ENCODE results near the gene RAB7B.

DNA sequence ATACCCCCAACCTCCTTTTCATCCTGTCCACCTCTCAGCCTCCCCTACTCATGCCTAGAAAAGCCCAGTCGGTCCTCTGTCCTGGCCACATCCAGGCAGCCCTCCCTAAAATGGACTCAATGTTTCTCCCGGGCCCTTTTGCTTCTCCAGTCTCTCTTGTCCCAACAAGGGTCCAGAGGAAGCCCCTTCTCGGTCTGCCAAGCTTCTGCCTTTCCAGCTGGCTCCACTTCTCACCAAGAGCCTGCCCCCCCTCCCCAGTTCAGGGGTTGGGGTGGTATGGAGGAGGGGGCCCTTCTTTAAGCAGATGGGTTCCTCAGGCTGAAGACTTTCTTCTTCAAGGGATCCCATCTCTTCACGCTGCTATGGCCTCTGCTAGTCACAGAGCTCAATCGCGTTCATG, 23.9 kb downstream of the RAB7B start:
- no peak for TF ChIP-seq HMG20A (CRISPR knock-in tag; IDR thresholded peaks at IDR 0.05; ENCODE audit: borderline replicate concordance)
- no peak for TF ChIP-seq ZFX (CRISPR knock-in tag; IDR thresholded peaks at IDR 0.05; ENCODE audit: low read depth)
- TF ChIP-seq, protein P1, sequence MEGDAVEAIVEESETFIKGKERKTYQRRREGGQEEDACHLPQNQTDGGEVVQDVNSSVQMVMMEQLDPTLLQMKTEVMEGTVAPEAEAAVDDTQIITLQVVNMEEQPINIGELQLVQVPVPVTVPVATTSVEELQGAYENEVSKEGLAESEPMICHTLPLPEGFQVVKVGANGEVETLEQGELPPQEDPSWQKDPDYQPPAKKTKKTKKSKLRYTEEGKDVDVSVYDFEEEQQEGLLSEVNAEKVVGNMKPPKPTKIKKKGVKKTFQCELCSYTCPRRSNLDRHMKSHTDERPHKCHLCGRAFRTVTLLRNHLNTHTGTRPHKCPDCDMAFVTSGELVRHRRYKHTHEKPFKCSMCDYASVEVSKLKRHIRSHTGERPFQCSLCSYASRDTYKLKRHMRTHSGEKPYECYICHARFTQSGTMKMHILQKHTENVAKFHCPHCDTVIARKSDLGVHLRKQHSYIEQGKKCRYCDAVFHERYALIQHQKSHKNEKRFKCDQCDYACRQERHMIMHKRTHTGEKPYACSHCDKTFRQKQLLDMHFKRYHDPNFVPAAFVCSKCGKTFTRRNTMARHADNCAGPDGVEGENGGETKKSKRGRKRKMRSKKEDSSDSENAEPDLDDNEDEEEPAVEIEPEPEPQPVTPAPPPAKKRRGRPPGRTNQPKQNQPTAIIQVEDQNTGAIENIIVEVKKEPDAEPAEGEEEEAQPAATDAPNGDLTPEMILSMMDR (CRISPR knock-in tag; IDR thresholded peaks at IDR 0.05): no peak
- no peak for TF ChIP-seq THAP11 (CRISPR knock-in tag; IDR thresholded peaks at IDR 0.05)
